HCT116 (cell line): ENCODE measurements around the gene CCNL1.

Experiments used
- EGR1 ChIP-seq: IDR thresholded peaks from 2 replicates; pipeline ENCODE4 v1.6.1; 2012; ENCODE audit warnings: low read depth
- EZH2 ChIP-seq: fragments of 200-600 bp; sonication (generic); IDR thresholded peaks from 2 replicates; pipeline ENCODE4 v1.6.1; 2017; ENCODE audit warnings: antibody characterized with exemption, mixed run types
- EZH2phosphoT487 ChIP-seq: fragments of 200-600 bp; IDR thresholded peaks from 2 replicates; pipeline ENCODE4 v1.6.1; 2018; ENCODE audit warnings: antibody characterized with exemption, borderline replicate concordance
- FOSL1 ChIP-seq: IDR thresholded peaks from 2 replicates; pipeline ENCODE4 v1.6.1; 2012; ENCODE audit warnings: low read depth
- POLR2A ChIP-seq: IDR thresholded peaks from 2 replicates; pipeline ENCODE4 v1.7.0; 2011; ENCODE audit warnings: borderline replicate concordance; ENCODE audit not compliant: insufficient read depth, insufficient read length; ENCODE audit errors: extremely low read depth
- YY1 ChIP-seq: IDR thresholded peaks from 2 replicates; pipeline ENCODE4 v1.6.1; 2011; ENCODE audit warnings: low read length, low read depth, moderate library complexity, mild to moderate bottlenecking; ENCODE audit not compliant: insufficient replicate concordance; ENCODE audit errors: extremely low read depth
- TF ChIP-seq, protein P1 (sequence below): IDR thresholded peaks from 2 replicates; pipeline ENCODE4 v1.6.1; 2012; ENCODE audit warnings: low read depth
- TF ChIP-seq, protein P2 (sequence below), 3 experiments: fragments of 200-600 bp in 1 of 3; sonication (generic) in 1 of 3; IDR thresholded peaks in 2 of 3; conservative IDR thresholded peaks in 1 of 3; 2 replicates each; pipeline ENCODE4 v1.5.1; 2012 to 2017; ENCODE audit warnings: low read depth in 2 of 3, low read length in 2 of 3, antibody characterized with exemption in 1 of 3, borderline replicate concordance in 1 of 3, control low read depth in 1 of 3, mild to moderate bottlenecking in 1 of 3, mixed read lengths in 1 of 3, mixed run types in 1 of 3, moderate library complexity in 1 of 3; ENCODE audit not compliant: insufficient read depth in 1 of 3
- TF ChIP-seq, protein P3 (sequence below): IDR thresholded peaks from 2 replicates; pipeline ENCODE4 v1.6.1; 2012

DNA sequence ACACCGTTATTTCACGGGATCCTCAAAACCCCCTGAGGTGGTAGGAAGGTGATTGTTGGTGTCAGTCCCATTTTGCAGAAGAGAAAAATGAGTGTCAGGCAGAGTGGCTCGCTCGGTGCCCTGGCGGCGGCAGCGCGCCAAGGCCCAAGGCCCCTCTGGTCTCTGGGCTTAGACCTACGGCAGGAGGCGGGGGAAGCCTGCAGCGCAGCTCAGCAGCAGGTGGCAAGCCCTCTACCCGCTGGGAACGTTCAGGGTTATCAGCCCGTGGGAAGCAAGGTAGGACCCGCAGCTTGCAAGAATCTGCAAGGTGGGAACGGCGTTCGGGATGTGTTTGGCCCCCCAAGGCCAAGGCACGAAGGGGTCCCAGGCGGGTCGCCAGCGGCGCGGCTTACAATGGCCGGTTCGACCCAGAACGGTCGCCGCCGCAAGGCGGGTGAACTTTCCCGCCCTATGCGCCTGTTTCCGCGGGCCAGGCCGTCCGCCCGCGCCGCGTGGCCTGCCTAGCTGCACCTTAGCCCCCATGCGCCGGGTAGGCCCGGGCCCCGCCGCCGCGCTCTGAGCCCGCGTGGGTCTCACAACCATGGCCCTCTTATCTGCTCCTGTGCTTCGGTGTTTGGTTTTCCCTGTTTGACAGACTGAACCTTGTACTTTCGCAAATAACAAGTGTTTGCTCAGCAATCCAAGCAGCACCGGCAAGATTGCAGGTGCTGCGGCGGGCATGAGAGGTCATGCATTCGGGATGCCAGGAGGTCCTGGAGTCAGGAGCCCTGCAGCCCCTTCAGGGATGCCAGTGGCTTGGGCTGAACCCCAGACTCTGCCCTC is 39.7 kb downstream of the CCNL1 start:
- TF ChIP-seq, protein P1, sequence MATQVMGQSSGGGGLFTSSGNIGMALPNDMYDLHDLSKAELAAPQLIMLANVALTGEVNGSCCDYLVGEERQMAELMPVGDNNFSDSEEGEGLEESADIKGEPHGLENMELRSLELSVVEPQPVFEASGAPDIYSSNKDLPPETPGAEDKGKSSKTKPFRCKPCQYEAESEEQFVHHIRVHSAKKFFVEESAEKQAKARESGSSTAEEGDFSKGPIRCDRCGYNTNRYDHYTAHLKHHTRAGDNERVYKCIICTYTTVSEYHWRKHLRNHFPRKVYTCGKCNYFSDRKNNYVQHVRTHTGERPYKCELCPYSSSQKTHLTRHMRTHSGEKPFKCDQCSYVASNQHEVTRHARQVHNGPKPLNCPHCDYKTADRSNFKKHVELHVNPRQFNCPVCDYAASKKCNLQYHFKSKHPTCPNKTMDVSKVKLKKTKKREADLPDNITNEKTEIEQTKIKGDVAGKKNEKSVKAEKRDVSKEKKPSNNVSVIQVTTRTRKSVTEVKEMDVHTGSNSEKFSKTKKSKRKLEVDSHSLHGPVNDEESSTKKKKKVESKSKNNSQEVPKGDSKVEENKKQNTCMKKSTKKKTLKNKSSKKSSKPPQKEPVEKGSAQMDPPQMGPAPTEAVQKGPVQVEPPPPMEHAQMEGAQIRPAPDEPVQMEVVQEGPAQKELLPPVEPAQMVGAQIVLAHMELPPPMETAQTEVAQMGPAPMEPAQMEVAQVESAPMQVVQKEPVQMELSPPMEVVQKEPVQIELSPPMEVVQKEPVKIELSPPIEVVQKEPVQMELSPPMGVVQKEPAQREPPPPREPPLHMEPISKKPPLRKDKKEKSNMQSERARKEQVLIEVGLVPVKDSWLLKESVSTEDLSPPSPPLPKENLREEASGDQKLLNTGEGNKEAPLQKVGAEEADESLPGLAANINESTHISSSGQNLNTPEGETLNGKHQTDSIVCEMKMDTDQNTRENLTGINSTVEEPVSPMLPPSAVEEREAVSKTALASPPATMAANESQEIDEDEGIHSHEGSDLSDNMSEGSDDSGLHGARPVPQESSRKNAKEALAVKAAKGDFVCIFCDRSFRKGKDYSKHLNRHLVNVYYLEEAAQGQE = no peak
- TF ChIP-seq, protein P2, sequence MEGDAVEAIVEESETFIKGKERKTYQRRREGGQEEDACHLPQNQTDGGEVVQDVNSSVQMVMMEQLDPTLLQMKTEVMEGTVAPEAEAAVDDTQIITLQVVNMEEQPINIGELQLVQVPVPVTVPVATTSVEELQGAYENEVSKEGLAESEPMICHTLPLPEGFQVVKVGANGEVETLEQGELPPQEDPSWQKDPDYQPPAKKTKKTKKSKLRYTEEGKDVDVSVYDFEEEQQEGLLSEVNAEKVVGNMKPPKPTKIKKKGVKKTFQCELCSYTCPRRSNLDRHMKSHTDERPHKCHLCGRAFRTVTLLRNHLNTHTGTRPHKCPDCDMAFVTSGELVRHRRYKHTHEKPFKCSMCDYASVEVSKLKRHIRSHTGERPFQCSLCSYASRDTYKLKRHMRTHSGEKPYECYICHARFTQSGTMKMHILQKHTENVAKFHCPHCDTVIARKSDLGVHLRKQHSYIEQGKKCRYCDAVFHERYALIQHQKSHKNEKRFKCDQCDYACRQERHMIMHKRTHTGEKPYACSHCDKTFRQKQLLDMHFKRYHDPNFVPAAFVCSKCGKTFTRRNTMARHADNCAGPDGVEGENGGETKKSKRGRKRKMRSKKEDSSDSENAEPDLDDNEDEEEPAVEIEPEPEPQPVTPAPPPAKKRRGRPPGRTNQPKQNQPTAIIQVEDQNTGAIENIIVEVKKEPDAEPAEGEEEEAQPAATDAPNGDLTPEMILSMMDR (IDR thresholded peaks at IDR 0.05 in 2 of 3, conservative IDR thresholded peaks at IDR 0.05 in 1 of 3; ENCODE audit: borderline replicate concordance in 1 of 3, insufficient read depth in 1 of 3, low read depth in 2 of 3, low read length in 2 of 3) = no peak
- TF ChIP-seq, protein P3, sequence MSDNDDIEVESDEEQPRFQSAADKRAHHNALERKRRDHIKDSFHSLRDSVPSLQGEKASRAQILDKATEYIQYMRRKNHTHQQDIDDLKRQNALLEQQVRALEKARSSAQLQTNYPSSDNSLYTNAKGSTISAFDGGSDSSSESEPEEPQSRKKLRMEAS = no peak
- TF ChIP-seq POLR2A = no peak
- no peak for TF ChIP-seq EZH2phosphoT487
- no peak for TF ChIP-seq EZH2
- no peak for TF ChIP-seq FOSL1
- no peak for TF ChIP-seq EGR1
- TF ChIP-seq YY1 = no peak
